Activated CD4-positive, alpha-beta T cell treated with anti-CD3 and anti-CD28 coated beads, Interleukin-2, amount 10 ng/mL, durations not matched to agents 7 days and 5 days (primary cell): ENCODE results near the gene FAT1. TPM values are rescaled to one million over a fixed set of nuclear protein-coding genes. Genes with fewer than 3 reads are reported as not detected.

ENCODE experiments used
- CTCF ChIA-PET: fragments of 350-600 bp; sonication (Branson Sonifier 250); formaldehyde crosslinking; loops from one replicate; lab custom pipeline; 2021; ENCODE audit warnings: antibody characterized with exemption; lab: Charles Lee
- POLR2A ChIA-PET: fragments of 350-600 bp; sonication (Branson Sonifier 250); formaldehyde crosslinking; loops from one replicate; lab custom pipeline; 2021; ENCODE audit warnings: antibody characterized with exemption; lab: Charles Lee
- DNase-seq: peaks from one replicate; pipeline ENCODE4 v3.0.0-alpha.2; 2020
- H3K27ac Mint-ChIP-seq: one replicate; pipeline ENCODE4 v1.8.0; 2021; ENCODE audit warnings: mild to moderate bottlenecking, moderate library complexity, mixed read lengths
- H3K27me3 Mint-ChIP-seq: one replicate; pipeline ENCODE4 v1.8.0; 2021; ENCODE audit warnings: mixed read lengths
- H3K36me3 Mint-ChIP-seq: one replicate; pipeline ENCODE4 v1.8.0; 2021; ENCODE audit warnings: low read depth, mixed read lengths
- H3K4me1 Mint-ChIP-seq: one replicate; pipeline ENCODE4 v1.8.0; 2021; ENCODE audit warnings: mixed read lengths
- H3K4me3 Mint-ChIP-seq: one replicate; pipeline ENCODE4 v1.8.0; 2021; ENCODE audit warnings: mild to moderate bottlenecking, moderate library complexity, mixed read lengths
- H3K9me3 Mint-ChIP-seq: one replicate; pipeline ENCODE4 v1.8.0; 2021; ENCODE audit warnings: mixed read lengths
- total RNA-seq, 2 experiments: library from RNA; stranded (reverse); gene quantifications; one replicate each; pipeline ENCODE4 v1.2.3, GENCODE V29; 2021

The FAT1 gene
- total RNA-seq, 2 experiments from 2014 or later, result 0.27 to 0.30 TPM

DNA sequence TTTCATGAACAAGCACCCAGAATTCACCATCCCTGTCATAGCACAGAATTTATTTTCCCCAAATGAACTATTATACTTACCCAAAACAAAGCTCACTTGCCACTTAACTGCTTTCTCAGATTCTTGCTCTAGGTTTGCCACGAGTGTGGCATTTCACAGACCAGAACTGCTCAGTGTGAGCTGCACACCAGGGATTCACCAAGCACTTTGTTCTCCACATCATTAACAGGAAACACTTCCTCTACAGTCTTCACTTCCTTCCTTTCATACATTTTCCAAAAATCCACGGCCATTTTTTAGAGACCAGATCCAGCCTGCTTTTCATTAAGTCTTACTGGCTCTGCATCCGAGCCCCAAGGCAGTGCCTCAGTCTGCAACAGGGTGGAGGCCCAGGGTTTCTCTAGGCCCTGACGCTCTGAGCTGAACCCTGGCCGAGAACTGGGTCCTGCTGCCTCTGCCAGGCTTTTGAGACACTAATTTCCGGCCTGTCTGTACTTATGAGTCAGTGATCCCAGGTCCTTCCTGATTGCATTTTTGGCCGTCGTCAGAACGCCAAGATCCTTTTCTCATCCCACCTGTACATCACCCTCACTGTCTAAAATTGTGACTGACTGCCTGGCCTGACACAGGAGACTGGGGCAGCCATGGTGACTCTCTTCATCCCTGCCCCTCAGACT is 100.7 kb downstream of the FAT1 start:
- H3K27me3 Mint-ChIP-seq, result no peaks in the 10 kb centered on the region
- H3K4me3 Mint-ChIP-seq, result no peak overlapping the region
- ChIA-PET POLR2A (no interaction called here), CTCF (no interaction called here)
- H3K9me3 Mint-ChIP-seq, result peaks cover 5% of the 10 kb centered on the region
- H3K4me1 Mint-ChIP-seq, result peaks cover 8% of the 10 kb centered on the region
- DNase-seq, result no peak
- H3K27ac Mint-ChIP-seq, result no peak overlapping the region
- H3K36me3 Mint-ChIP-seq, result no peaks in the 10 kb centered on the region

DNA sequence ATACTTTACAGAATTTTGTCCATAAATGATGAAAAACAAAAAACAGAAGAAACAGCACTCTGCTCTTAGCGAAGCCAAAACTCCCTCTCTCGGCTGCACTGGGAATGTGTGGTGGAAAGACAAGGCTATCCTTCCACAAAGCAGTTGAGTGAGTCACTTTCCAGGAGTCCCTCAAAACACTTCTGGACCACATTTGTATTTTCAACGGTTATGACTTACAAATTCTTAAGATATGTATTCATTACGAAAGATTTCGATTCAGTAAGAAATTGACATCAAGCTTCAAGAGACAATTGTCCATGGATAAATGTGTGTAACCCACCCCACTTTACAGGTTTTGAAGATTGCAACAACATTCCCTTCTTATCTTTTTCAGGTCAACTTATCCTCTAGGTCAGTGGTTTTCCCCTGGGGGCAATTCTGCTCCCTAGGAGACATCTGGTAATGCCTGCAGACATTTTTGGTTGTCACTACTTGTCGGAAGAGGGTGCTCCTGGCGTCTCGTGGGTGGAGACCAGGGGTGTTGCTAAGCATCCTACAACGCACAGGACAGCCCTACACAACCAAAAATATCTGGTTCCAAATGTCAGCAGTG is 101.6 kb downstream of the FAT1 start:
- Mint-ChIP-seq H3K27ac (no peak overlapping the region), H3K4me3 (no peak overlapping the region), H3K27me3 (no peaks in the 10 kb centered on the region), H3K36me3 (no peaks in the 10 kb centered on the region), H3K4me1 (no peaks in the 10 kb centered on the region), H3K9me3 (peaks cover 4% of the 10 kb centered on the region)
- ChIA-PET POLR2A (no interaction called here), CTCF (no interaction called here)
- DNase-seq, result no peak

DNA sequence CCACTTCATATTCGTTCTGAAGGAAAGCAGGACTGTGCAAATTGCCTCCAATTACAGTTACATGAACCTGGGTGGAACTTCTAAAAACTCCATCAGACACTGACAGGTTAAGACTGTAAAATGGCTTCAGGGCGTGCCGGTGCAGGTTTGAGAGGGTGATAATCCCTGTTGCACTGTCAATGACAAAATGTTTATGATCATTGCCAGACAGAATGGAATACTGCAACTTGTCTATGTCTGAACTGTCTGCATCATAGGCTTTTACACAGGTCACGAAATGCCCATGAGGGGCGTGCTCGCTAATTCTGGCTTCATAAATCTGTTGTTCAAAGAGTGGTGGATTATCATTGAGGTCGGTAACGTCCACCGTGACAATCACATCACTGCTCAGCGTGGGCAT is 104.6 kb downstream of the FAT1 start:
- no peak overlapping the region for H3K4me3 Mint-ChIP-seq
- POLR2A ChIA-PET, result no interaction called here
- DNase-seq, result no peak
- no peaks in the 10 kb centered on the region for H3K27me3 Mint-ChIP-seq
- no peaks in the 10 kb centered on the region for H3K36me3 Mint-ChIP-seq
- H3K4me1 Mint-ChIP-seq, result no peaks in the 10 kb centered on the region
- H3K9me3 Mint-ChIP-seq, result peaks cover 4% of the 10 kb centered on the region
- CTCF ChIA-PET, result no interaction called here
- no peak overlapping the region for H3K27ac Mint-ChIP-seq

DNA sequence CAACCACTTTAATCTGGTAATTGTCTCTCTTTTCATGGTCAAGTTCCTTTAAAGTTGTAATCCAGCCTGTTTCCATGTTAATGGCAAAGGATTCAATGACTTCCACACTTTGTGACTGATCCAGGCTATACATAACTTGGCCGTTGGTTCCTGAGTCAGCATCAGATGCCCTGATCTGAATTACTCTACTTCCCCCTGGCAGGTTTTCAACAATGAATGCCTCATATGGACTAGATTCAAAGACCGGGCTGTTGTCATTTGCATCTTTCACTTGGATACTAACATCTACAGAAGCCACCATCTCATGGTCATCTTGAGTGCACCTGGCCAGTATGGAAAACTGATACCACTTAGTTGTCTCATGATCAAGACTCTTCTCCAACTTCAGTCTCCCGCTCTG is 105.7 kb downstream of the FAT1 start:
- H3K9me3 Mint-ChIP-seq, result peaks cover 4% of the 10 kb centered on the region
- no peak overlapping the region for H3K4me3 Mint-ChIP-seq
- no peaks in the 10 kb centered on the region for H3K27me3 Mint-ChIP-seq
- H3K36me3 Mint-ChIP-seq, result no peaks in the 10 kb centered on the region
- ChIA-PET CTCF (no interaction called here), POLR2A (no interaction called here)
- DNase-seq, result no peak
- H3K4me1 Mint-ChIP-seq, result no peaks in the 10 kb centered on the region
- no peak overlapping the region for H3K27ac Mint-ChIP-seq

DNA sequence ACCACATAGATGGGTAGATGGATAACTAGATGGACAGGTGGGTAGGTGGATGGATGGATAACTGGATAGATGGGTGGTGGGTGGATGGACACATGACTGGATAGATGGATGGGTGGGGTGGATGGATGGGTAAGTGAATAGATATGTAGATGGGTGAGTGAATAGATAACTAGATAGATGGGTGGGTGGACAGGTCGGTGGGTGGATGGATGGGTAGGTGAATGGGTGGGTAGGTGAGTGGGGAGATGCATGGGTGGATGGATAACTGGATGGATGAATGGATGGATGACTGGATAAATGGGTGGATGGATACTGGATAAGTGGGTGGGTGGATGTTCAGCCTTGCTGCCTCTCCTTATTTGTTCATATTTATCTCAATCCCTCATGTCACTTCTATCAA is 116.2 kb downstream of the FAT1 start:
- Mint-ChIP-seq H3K9me3 (no peaks in the 10 kb centered on the region), H3K27me3 (no peaks in the 10 kb centered on the region), H3K4me1 (no peaks in the 10 kb centered on the region), H3K4me3 (no peak overlapping the region), H3K27ac (no peak overlapping the region), H3K36me3 (no peaks in the 10 kb centered on the region)
- no peak for DNase-seq
- POLR2A ChIA-PET, result no interaction called here
- CTCF ChIA-PET, result no interaction called here

DNA sequence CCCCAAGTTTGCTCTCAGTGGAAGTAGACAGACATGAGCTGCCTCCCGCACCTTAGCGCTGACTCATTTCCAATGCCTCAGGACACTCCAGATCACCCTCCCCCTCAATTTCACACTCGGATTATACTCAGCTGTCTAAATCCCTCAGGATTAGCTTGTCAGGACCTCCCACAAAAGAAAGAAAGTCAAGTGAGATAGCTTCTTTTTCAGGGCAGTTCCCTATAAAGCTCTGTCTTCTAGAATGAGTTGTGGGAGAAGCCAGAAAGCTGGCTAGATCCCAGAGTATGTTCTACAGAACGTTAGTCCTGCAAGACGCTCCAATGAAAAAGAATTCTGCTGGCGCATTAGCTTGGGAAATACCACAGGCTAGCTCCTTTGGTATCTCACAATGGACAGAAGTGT is 117.1 kb downstream of the FAT1 start:
- no peaks in the 10 kb centered on the region for H3K27me3 Mint-ChIP-seq
- ChIA-PET POLR2A (no interaction called here), CTCF (no interaction called here)
- no peaks in the 10 kb centered on the region for H3K36me3 Mint-ChIP-seq
- H3K4me3 Mint-ChIP-seq, result no peak overlapping the region
- DNase-seq, result no peak
- no peaks in the 10 kb centered on the region for H3K4me1 Mint-ChIP-seq
- no peaks in the 10 kb centered on the region for H3K9me3 Mint-ChIP-seq
- H3K27ac Mint-ChIP-seq, result no peak overlapping the region

DNA sequence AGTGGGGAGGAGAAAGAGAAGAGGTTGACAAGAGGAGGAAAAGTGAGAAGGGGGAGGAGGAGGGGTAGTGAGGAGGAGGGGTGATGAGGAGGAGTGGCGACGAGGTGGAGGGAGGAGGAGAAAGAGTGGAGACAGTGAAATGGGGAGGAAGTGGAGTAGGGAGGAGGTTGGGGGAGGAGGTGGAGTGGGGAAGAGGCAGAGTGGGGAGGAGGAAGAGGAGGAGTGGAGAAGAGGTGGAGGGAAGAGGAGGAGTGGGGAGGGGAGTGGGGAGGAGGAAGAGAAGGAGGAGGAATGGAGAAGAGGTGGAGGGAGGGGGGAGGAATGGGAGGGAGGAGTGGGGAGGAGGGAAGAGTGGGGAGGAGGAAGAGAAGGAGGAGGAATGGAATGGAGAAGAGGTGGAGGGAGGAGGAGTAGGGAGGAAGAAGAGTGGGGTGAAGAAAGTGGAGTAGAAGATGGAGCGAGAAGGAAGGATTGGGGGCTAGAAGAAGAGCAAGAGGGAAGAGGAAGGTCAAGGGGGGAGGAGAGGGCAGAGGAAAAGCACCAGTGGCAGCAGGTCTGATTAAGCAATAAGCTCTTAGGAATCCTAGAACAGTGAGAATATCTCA is 118.3 kb downstream of the FAT1 start:
- Mint-ChIP-seq H3K9me3 (no peaks in the 10 kb centered on the region), H3K36me3 (no peaks in the 10 kb centered on the region), H3K27ac (no peak overlapping the region), H3K27me3 (no peaks in the 10 kb centered on the region), H3K4me3 (no peak overlapping the region), H3K4me1 (no peaks in the 10 kb centered on the region)
- ChIA-PET CTCF (no interaction called here), POLR2A (no interaction called here)
- DNase-seq, result no peak

DNA sequence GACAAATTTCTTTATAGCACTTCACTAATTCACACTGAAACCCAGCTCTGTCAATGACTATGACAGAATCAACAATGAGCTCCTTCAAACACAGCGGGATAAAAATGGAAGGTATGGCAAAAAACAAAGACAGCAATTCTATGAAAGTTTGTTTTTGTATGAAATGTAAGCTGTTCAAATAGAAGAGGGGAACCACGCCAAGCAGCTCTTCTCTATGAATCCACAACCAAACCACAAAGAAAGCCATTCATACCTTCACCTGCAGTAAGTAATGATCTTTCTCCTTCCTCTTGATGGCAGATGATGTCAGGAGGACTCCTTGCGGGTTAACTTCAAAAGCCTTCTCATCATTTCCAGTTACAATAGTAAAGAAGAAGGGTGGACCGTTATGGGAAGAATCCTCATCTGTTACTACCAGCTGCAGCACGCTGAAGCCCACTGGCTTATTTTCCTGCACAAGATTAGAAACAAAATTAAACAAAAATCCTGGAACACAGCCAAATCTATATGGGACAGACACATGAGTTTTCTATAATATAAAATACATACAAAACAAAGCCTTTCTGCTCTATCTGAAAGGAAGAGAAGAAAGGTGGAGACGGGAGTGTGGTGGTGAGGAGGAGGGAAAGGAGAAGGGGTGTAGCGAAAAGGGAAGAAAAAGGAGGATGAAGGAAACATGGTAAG is 119.4 kb downstream of the FAT1 start:
- ChIA-PET CTCF (no interaction called here), POLR2A (no interaction called here)
- Mint-ChIP-seq H3K9me3 (no peaks in the 10 kb centered on the region), H3K36me3 (no peaks in the 10 kb centered on the region), H3K27me3 (no peaks in the 10 kb centered on the region), H3K4me3 (no peak overlapping the region), H3K27ac (no peak overlapping the region), H3K4me1 (no peaks in the 10 kb centered on the region)
- DNase-seq, result no peak

DNA sequence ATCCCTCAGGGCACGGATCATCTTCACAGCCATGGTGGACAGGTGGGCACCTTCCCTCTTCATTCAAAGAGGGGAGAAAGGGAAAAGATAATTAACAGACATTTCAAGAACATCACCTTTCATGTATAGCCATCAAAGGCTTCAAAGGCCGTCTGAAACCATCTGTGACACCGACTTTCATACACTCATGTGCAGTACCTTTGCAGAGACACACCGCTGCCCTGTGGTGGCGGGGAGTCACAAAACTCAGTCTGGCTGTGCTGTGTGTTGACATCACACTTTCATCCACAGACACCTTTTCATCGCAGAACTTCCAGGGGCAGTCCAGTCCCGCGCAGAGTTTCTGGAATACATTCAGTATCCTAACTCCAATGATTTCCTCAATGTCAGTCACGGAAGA is 120.7 kb downstream of the FAT1 start:
- H3K4me3 Mint-ChIP-seq, result no peak overlapping the region
- H3K27ac Mint-ChIP-seq, result no peak overlapping the region
- no peaks in the 10 kb centered on the region for H3K4me1 Mint-ChIP-seq
- CTCF ChIA-PET, result no interaction called here
- DNase-seq, result no peak
- H3K27me3 Mint-ChIP-seq, result no peaks in the 10 kb centered on the region
- H3K36me3 Mint-ChIP-seq, result no peaks in the 10 kb centered on the region
- no peaks in the 10 kb centered on the region for H3K9me3 Mint-ChIP-seq
- POLR2A ChIA-PET, result no interaction called here

DNA sequence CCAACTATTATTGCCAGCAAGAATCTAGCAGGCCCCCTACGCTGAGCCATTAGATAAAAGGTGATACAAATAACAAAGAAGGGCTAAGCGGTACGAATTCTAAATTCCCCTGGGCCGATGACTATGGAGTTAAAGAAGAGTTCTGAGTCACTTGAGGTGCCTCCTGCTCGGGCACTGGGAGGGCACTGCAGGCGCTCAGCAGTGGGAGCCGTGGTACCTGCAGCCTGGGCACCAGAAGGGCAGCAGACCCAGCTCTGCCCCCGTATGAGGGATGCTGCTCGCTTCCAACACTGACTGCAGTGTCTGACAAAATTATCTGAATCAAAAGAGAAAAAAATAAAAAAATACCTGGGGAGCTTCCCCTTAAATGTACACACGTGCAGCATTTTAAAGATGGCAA is 124.2 kb downstream of the FAT1 start:
- no peaks in the 10 kb centered on the region for H3K9me3 Mint-ChIP-seq
- no peak overlapping the region for H3K27ac Mint-ChIP-seq
- H3K36me3 Mint-ChIP-seq, result no peaks in the 10 kb centered on the region
- no peak for DNase-seq
- H3K4me3 Mint-ChIP-seq, result no peak overlapping the region
- H3K4me1 Mint-ChIP-seq, result no peaks in the 10 kb centered on the region
- POLR2A ChIA-PET, result no interaction called here
- CTCF ChIA-PET, result no interaction called here
- no peaks in the 10 kb centered on the region for H3K27me3 Mint-ChIP-seq

DNA sequence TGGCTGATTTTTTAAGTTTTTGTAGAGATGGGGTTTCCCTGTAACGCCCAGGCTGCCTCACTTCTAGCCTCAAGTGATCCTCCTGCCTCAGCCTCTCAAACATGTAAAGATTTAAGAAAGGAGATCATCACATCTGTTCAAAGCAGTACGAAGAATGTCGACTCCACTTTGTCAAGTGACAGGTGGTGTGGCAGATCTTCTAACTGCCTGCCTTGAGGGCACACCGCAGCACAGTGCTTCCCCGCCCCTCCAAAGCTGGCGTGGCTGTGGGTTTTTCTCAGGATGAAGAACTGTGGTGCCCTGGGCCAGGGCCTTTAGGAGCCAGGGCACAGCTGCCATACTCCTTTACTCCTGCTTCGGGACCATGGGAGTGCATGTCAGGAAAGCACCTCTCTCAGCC is 125.0 kb downstream of the FAT1 start:
- CTCF ChIA-PET, result no interaction called here
- no peak overlapping the region for H3K27ac Mint-ChIP-seq
- POLR2A ChIA-PET, result no interaction called here
- no peaks in the 10 kb centered on the region for H3K4me1 Mint-ChIP-seq
- H3K4me3 Mint-ChIP-seq, result no peak overlapping the region
- no peaks in the 10 kb centered on the region for H3K27me3 Mint-ChIP-seq
- H3K9me3 Mint-ChIP-seq, result no peaks in the 10 kb centered on the region
- DNase-seq, result no peak
- no peaks in the 10 kb centered on the region for H3K36me3 Mint-ChIP-seq

DNA sequence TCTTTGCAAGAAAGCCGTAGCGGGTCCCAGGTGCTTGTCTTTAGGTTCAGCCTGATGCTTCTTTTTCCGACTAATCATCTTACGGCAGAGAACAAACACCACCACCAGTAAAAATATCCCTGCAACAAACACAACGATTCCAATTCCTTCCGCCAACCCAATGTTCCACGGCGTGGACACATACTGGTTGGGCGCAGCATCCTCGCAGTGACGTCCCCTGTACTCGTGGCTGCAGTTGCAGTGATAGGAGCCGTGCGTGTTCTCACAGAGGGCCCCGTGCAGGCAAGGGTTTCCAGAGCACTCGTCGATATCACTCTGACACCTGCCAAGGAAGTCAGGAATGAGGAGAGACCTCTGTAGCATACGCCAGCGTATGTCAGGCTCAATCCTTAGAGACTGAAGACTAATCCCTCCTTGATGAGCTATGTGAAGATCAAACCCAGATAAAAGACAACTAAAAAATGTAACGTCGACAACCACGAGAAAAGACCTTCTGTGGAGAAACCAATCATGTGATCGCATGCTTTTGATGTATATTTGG is 126.7 kb downstream of the FAT1 start:
- Mint-ChIP-seq H3K9me3 (no peaks in the 10 kb centered on the region), H3K27me3 (no peaks in the 10 kb centered on the region), H3K27ac (no peak overlapping the region), H3K4me1 (no peaks in the 10 kb centered on the region), H3K4me3 (no peak overlapping the region), H3K36me3 (no peaks in the 10 kb centered on the region)
- POLR2A ChIA-PET, result no interaction called here
- DNase-seq, result no peak
- CTCF ChIA-PET, result no interaction called here

DNA sequence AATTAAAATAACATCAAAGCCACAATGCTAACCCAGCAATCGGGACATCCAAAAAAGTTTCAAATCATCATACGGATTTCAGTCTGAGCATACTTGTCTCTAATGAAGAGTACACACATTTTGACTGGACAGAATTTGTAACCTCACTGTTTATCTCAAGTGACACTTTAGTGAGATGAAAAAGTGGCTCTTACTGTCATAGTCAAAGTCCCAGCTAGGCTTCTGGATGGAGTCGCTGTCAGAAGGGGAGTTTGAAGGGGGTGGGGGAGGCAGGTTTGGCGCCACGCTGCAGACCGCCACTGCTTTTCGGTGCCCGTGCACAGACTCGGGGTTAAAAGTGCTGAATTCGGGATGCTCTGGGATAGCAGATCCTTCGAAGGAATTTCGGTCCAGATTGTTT is 127.3 kb downstream of the FAT1 start:
- no peaks in the 10 kb centered on the region for H3K9me3 Mint-ChIP-seq
- H3K27ac Mint-ChIP-seq, result no peak overlapping the region
- no peaks in the 10 kb centered on the region for H3K4me1 Mint-ChIP-seq
- no peaks in the 10 kb centered on the region for H3K36me3 Mint-ChIP-seq
- POLR2A ChIA-PET, result no interaction called here
- CTCF ChIA-PET, result no interaction called here
- H3K27me3 Mint-ChIP-seq, result no peaks in the 10 kb centered on the region
- no peak for DNase-seq
- no peak overlapping the region for H3K4me3 Mint-ChIP-seq
